H9 (cell line): ENCODE results near the gene DLK2. TPM values are rescaled to one million over a fixed set of nuclear protein-coding genes. Genes with fewer than 3 reads are reported as not detected.

Experiments used
- DNase-seq: peaks from one replicate; pipeline ENCODE4 v3.0.0-alpha.2; 2017
- H2AFZ ChIP-seq: one replicate; pipeline ENCODE4 v1.6.1; 2013; ENCODE audit warnings: mild to moderate bottlenecking, low read length, control low read depth, moderate library complexity
- H2AK5ac ChIP-seq: 2 replicates; pipeline ENCODE4 v1.6.1; 2013; ENCODE audit warnings: low read length, control low read depth, mixed read lengths; ENCODE audit not compliant: insufficient read length
- H2BK120ac ChIP-seq: one replicate; pipeline ENCODE4 v1.6.1; 2013; ENCODE audit warnings: low read depth, mild to moderate bottlenecking, low read length, control low read depth, inconsistent platforms; ENCODE audit not compliant: poor library complexity, severe bottlenecking
- H2BK12ac ChIP-seq: 2 replicates; pipeline ENCODE4 v1.6.1; 2013; ENCODE audit warnings: low read length, control low read depth, mixed read lengths, low read depth; ENCODE audit not compliant: insufficient read length
- H2BK15ac ChIP-seq: 2 replicates; pipeline ENCODE4 v1.6.1; 2013; ENCODE audit warnings: low read depth, low read length, control low read depth
- H2BK20ac ChIP-seq: one replicate; pipeline ENCODE4 v1.6.1; 2013; ENCODE audit warnings: low read depth, mild to moderate bottlenecking, low read length, control low read depth, inconsistent platforms; ENCODE audit not compliant: poor library complexity, severe bottlenecking
- H2BK5ac ChIP-seq: 2 replicates; pipeline ENCODE4 v1.6.1; 2013; ENCODE audit warnings: low read length, control low read depth, mixed read lengths; ENCODE audit not compliant: insufficient read length
- H3K14ac ChIP-seq: 2 replicates; pipeline ENCODE4 v1.6.1; 2013; ENCODE audit warnings: low read length, control low read depth; ENCODE audit not compliant: insufficient read depth
- H3K18ac ChIP-seq: 2 replicates; pipeline ENCODE4 v1.6.1; 2013; ENCODE audit warnings: low read depth, mild to moderate bottlenecking, mixed read lengths, low read length, control low read depth; ENCODE audit not compliant: insufficient read length
- H3K23ac ChIP-seq: 2 replicates; pipeline ENCODE4 v1.6.1; 2013; ENCODE audit warnings: low read length, control low read depth, mixed read lengths, low read depth; ENCODE audit not compliant: insufficient read length
- H3K23me2 ChIP-seq: 2 replicates; pipeline ENCODE4 v1.6.1; 2013; ENCODE audit warnings: low read depth, mild to moderate bottlenecking, mixed read lengths, low read length, control low read depth; ENCODE audit not compliant: insufficient read length, poor library complexity, severe bottlenecking
- H3K27ac ChIP-seq: 2 replicates; pipeline ENCODE4 v1.5.1; 2013; ENCODE audit warnings: low read length, control low read depth, mixed read lengths, low read depth; ENCODE audit not compliant: insufficient read length
- H3K27me3 ChIP-seq: 2 replicates; pipeline ENCODE4 v1.6.1; 2013; ENCODE audit warnings: low read length, control low read depth, inconsistent platforms; ENCODE audit not compliant: insufficient read depth
- H3K4ac ChIP-seq: 2 replicates; pipeline ENCODE4 v1.6.1; 2013; ENCODE audit warnings: low read depth, mild to moderate bottlenecking, control low read depth, inconsistent platforms, low read length, moderate library complexity
- H3K4me1 ChIP-seq: 2 replicates; pipeline ENCODE4 v1.6.1; 2013; ENCODE audit warnings: low read length, control low read depth, inconsistent platforms; ENCODE audit not compliant: insufficient read depth
- H3K4me2 ChIP-seq: 2 replicates; pipeline ENCODE4 v1.6.1; 2013; ENCODE audit warnings: low read length, control low read depth, mixed read lengths; ENCODE audit not compliant: insufficient read length, insufficient read depth
- H3K56ac ChIP-seq: 2 replicates; pipeline ENCODE4 v1.6.1; 2013; ENCODE audit warnings: low read depth, mild to moderate bottlenecking, mixed read lengths, low read length, control low read depth; ENCODE audit not compliant: insufficient read length
- H3K79me1 ChIP-seq: 2 replicates; pipeline ENCODE4 v1.6.1; 2013; ENCODE audit warnings: low read depth, mild to moderate bottlenecking, moderate library complexity, low read length, control low read depth, inconsistent platforms; ENCODE audit not compliant: insufficient read depth, poor library complexity, severe bottlenecking
- H3K79me2 ChIP-seq: 2 replicates; pipeline ENCODE4 v1.6.1; 2013; ENCODE audit warnings: low read length, control low read depth, inconsistent platforms; ENCODE audit not compliant: insufficient read depth
- H3K9ac ChIP-seq: 2 replicates; pipeline ENCODE4 v1.6.1; 2013; ENCODE audit warnings: low read length, control low read depth, mixed read lengths; ENCODE audit not compliant: insufficient read length; ENCODE audit errors: extremely low read depth
- H3K9me3 ChIP-seq: one replicate; pipeline ENCODE4 v1.6.1; 2013; ENCODE audit warnings: low read depth, low read length, inconsistent platforms; ENCODE audit not compliant: control insufficient read depth
- H3T11ph ChIP-seq: one replicate; pipeline ENCODE4 v1.6.1; 2013; ENCODE audit warnings: mild to moderate bottlenecking, low read length, control low read depth, inconsistent platforms
- H4K20me1 ChIP-seq: one replicate; pipeline ENCODE4 v1.6.1; 2013; ENCODE audit not compliant: control insufficient read depth, insufficient read length, insufficient read depth
- H4K5ac ChIP-seq: 2 replicates; pipeline ENCODE4 v1.6.1; 2013; ENCODE audit warnings: low read depth, mild to moderate bottlenecking, mixed read lengths, low read length, control low read depth; ENCODE audit not compliant: insufficient read length
- H4K8ac ChIP-seq: replicated peaks from 2 replicates; pipeline ENCODE4 v1.6.1; 2013; ENCODE audit warnings: low read length, control low read depth, mixed read lengths, low read depth; ENCODE audit not compliant: insufficient read length
- H4K91ac ChIP-seq: 2 replicates; pipeline ENCODE4 v1.6.1; 2013; ENCODE audit warnings: low read depth, mild to moderate bottlenecking, moderate library complexity, mixed read lengths, low read length, control low read depth; ENCODE audit not compliant: insufficient read length
- H3K27ac Mint-ChIP-seq, 3 experiments: 2 replicates in 2 of 3; 3 replicates in 1 of 3; pipeline ENCODE4 v1.8.0; 2020 to 2021; ENCODE audit warnings: mixed read lengths in 3 of 3, mild to moderate bottlenecking in 1 of 3, moderate library complexity in 1 of 3
- H3K27me3 Mint-ChIP-seq: 2 replicates; pipeline ENCODE4 v1.8.0; 2021; ENCODE audit warnings: low read depth, mild to moderate bottlenecking, moderate library complexity, mixed read lengths
- H3K36me3 Mint-ChIP-seq, 3 experiments: 2 replicates in 2 of 3; 3 replicates in 1 of 3; pipeline ENCODE4 v1.8.0; 2020 to 2021; ENCODE audit warnings: low read depth in 3 of 3, mixed read lengths in 3 of 3; ENCODE audit not compliant: insufficient read depth in 1 of 3
- H3K4me1 Mint-ChIP-seq, 2 experiments: 2 replicates each; pipeline ENCODE4 v1.8.0; 2020; ENCODE audit warnings: mixed read lengths in 2 of 2
- H3K4me3 Mint-ChIP-seq, 2 experiments: 2 replicates in 1 of 2; 3 replicates in 1 of 2; pipeline ENCODE4 v1.8.0; 2020 to 2021; ENCODE audit warnings: mild to moderate bottlenecking in 2 of 2, mixed read lengths in 2 of 2, moderate library complexity in 1 of 2
- H3K9me3 Mint-ChIP-seq, 2 experiments: 2 replicates in 1 of 2; 3 replicates in 1 of 2; pipeline ENCODE4 v1.8.0; 2020; ENCODE audit warnings: mild to moderate bottlenecking in 2 of 2, mixed read lengths in 2 of 2, moderate library complexity in 1 of 2
- CTCF ChIP-seq: fragments of 200-600 bp; sonication (generic); conservative IDR thresholded peaks from 3 replicates; pipeline ENCODE4 v1.8.0; 2021; ENCODE audit warnings: antibody characterized with exemption, mild to moderate bottlenecking
- WGBS: extraction: QIAGEN DNeasy Blood & Tissue Kit; methylation state at CpG from one replicate; pipeline ENCODE4 v1.1.7; 2013; ENCODE audit warnings: missing lambda C conversion rate, low lambda C conversion rate, mixed read lengths; ENCODE audit not compliant: insufficient read length; ENCODE audit errors: extremely low coverage; 5-methylcytosine and 5-hydroxymethylcytosine counted together
- total RNA-seq: library from RNA; stranded (reverse); gene quantifications from 2 replicates; pipeline ENCODE4 v1.2.1, GENCODE V29; 2021

DLK2 gene
- total RNA-seq, 1 experiment from 2014 or later, result 0.96 TPM

GRCh38 chr6:43448916-43449315, 6.4 kb downstream of the DLK2 start:
- Histone ChIP-seq H4K8ac (no peak overlapping the region), H3K4me1 (no peaks in the 10 kb centered on the region), H3K56ac (no peak overlapping the region), H3K79me1 (no peaks in the 10 kb centered on the region), H4K20me1 (no peaks in the 10 kb centered on the region), H3K9me3 (no peaks in the 10 kb centered on the region), H3K18ac (no peak overlapping the region), H2BK15ac (no peak overlapping the region), H3K27me3 (no peaks in the 10 kb centered on the region; the same call in 1 of the 2 replicates), H3K14ac (no peak overlapping the region), H3K9ac (no peak overlapping the region), H3K4me2 (no peak overlapping the region), H3K23me2 (no peaks in the 10 kb centered on the region), H4K91ac (no peak overlapping the region), H3K23ac (no peak overlapping the region), H2BK120ac (no peak overlapping the region), H3K4ac (no peak overlapping the region), H4K5ac (no peak overlapping the region), H2AFZ (no peak overlapping the region), H2BK5ac (no peak overlapping the region), H2BK12ac (no peak overlapping the region), H3K79me2 (no peaks in the 10 kb centered on the region), H3K27ac (no peak overlapping the region), H3T11ph (no peak overlapping the region), H2BK20ac (no peak overlapping the region), H2AK5ac (no peak overlapping the region)
- WGBS, result no CpG with 5 or more reads among the region's 4 CpGs
- Mint-ChIP-seq H3K36me3 (peaks cover 0 to 53% (median 43%) of the 10 kb centered on the region in 3 experiments; a peak in 5 of 7 replicates), H3K27me3 (peaks cover 4% of the 10 kb centered on the region), H3K9me3 (no peaks in the 10 kb centered on the region), H3K4me3 (no peak overlapping the region), H3K4me1 (no peaks in the 10 kb centered on the region), H3K27ac (no peak overlapping the region)
- DNase-seq, result no peak
- TF ChIP-seq CTCF, result no peak
